ENCODE data around the gene GJB3. TPM values are rescaled to one million over a fixed set of nuclear protein-coding genes. Genes with fewer than 3 reads are reported as not detected.

Gene GJB3
- total and polyA plus RNA-seq, 2 experiments from 2014 or later, result 0.43 TPM; not detected in 1

GRCh38 chr1:34822202-34822601, 41.2 kb downstream of the GJB3 start:
- Histone ChIP-seq H3K9ac (no peak overlapping the region), H3K4me3 (no peak overlapping the region), H2AFZ (no peak overlapping the region), H3K27ac (no peak overlapping the region), H3K27me3 (replicated peaks; ENCODE audit: insufficient read depth) (no peaks in the 10 kb centered on the region), H3K79me2 (ENCODE audit: insufficient read depth) (no peaks in the 10 kb centered on the region), H4K20me1 (ENCODE audit: insufficient read depth) (no peaks in the 10 kb centered on the region), H3F3A (ENCODE audit: insufficient read depth) (no peaks in the 10 kb centered on the region), H3K9me3 (ENCODE audit: low read depth) (no peaks in the 10 kb centered on the region), H3K4me1 (ENCODE audit: insufficient read depth) (no peaks in the 10 kb centered on the region), H3K4me2 (ENCODE audit: unreplicated experiment) (no peak overlapping the region), H3K36me3 (ENCODE audit: low read depth) (no peaks in the 10 kb centered on the region), H3K9me2 (ENCODE audit: insufficient read depth) (no peaks in the 10 kb centered on the region)
- WGBS, 2 experiments (ENCODE audit: low coverage in 1 of 2, low lambda C conversion rate in 2 of 2, missing lambda C conversion rate in 2 of 2), result 83 to 84% methylated on average over 3 of the region's 3 CpGs
- in situ Hi-C loops (cut with MboI), result no loop called here
- DNase-seq, result no peak
- TF ChIP-seq EZH2phosphoT487 (IDR thresholded peaks at IDR 0.05; ENCODE audit: insufficient read depth, low read depth) (no peak), EZH2 (IDR thresholded peaks at IDR 0.05; ENCODE audit: insufficient read depth, poor library complexity, severe bottlenecking) (no peak)

DNA sequence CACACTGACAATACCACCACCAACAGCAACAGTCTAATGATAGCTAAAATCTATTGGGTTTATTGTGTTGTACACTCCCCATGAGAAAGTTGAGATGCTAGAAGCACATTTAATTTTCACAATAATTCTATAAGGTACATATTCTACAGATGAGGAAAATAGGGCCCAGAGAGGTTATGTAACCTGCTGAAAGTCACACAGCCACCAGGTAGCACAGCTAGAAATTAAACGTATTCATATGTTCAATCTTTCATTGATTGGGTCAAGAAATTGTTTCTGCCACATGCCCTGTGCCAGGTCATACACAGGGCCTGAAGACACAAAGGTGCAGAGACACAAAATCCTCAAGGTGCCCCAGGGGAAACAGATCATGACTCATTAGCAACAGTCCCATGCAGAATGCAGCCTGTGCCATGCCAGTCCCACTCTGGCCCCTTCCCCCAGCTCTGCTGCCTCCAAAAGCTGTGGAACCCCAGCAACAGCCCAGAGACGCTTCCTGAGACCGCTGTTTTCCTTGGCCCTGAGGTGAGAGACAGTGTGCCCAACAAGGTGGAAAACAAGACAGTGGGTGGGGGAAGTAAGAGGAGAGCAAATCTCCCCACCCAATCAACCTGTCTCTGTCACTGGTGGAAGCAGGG, 43.9 kb downstream of the GJB3 start:
- H4K20me1 ChIP-seq (ENCODE audit: insufficient read depth), result no peaks in the 10 kb centered on the region
- no peaks in the 10 kb centered on the region for H3K4me1 ChIP-seq (ENCODE audit: insufficient read depth)
- H3K36me3 ChIP-seq (ENCODE audit: low read depth), result no peaks in the 10 kb centered on the region
- no peaks in the 10 kb centered on the region for H3F3A ChIP-seq (ENCODE audit: insufficient read depth)
- H3K4me3 ChIP-seq, result no peak overlapping the region
- H3K4me2 ChIP-seq (ENCODE audit: unreplicated experiment), result no peak overlapping the region
- no peak for DNase-seq
- no peaks in the 10 kb centered on the region for H3K9me3 ChIP-seq (ENCODE audit: low read depth)
- WGBS, 2 experiments (ENCODE audit: low coverage in 1 of 2, low lambda C conversion rate in 2 of 2, missing lambda C conversion rate in 2 of 2), result 97 to 98% methylated on average over 3 of the region's 3 CpGs
- H3K9me2 ChIP-seq (ENCODE audit: insufficient read depth), result no peaks in the 10 kb centered on the region
- H3K27me3 ChIP-seq (replicated peaks; ENCODE audit: insufficient read depth), result no peaks in the 10 kb centered on the region
- H3K79me2 ChIP-seq (ENCODE audit: insufficient read depth), result no peaks in the 10 kb centered on the region
- H3K9ac ChIP-seq, result no peak overlapping the region
- no peak overlapping the region for H3K27ac ChIP-seq
- TF ChIP-seq EZH2 (IDR thresholded peaks at IDR 0.05; ENCODE audit: insufficient read depth, poor library complexity, severe bottlenecking), result no peak
- TF ChIP-seq EZH2phosphoT487 (IDR thresholded peaks at IDR 0.05; ENCODE audit: insufficient read depth, low read depth), result no peak
- in situ Hi-C loops (cut with MboI), result no loop called here
- H2AFZ ChIP-seq, result no peak overlapping the region

GRCh38 chr1:34825455-34826091, 44.6 kb downstream of the GJB3 start:
- Histone ChIP-seq H3K9ac (no peak overlapping the region), H3K36me3 (ENCODE audit: low read depth) (no peaks in the 10 kb centered on the region), H3K4me2 (ENCODE audit: unreplicated experiment) (no peak overlapping the region), H2AFZ (no peak overlapping the region), H3K4me3 (no peak overlapping the region), H3K9me2 (ENCODE audit: insufficient read depth) (no peaks in the 10 kb centered on the region), H3K27ac (no peak overlapping the region), H3F3A (ENCODE audit: insufficient read depth) (no peaks in the 10 kb centered on the region), H3K79me2 (ENCODE audit: insufficient read depth) (no peaks in the 10 kb centered on the region), H3K9me3 (ENCODE audit: low read depth) (no peaks in the 10 kb centered on the region), H4K20me1 (ENCODE audit: insufficient read depth) (no peaks in the 10 kb centered on the region), H3K27me3 (replicated peaks; ENCODE audit: insufficient read depth) (no peaks in the 10 kb centered on the region), H3K4me1 (ENCODE audit: insufficient read depth) (no peaks in the 10 kb centered on the region)
- 66 to 71% methylated on average over 11 of the region's 11 CpGs for WGBS, 2 experiments (ENCODE audit: low coverage in 1 of 2, low lambda C conversion rate in 2 of 2, missing lambda C conversion rate in 2 of 2)
- no peak for TF ChIP-seq EZH2phosphoT487 (IDR thresholded peaks at IDR 0.05; ENCODE audit: insufficient read depth, low read depth)
- no peak for TF ChIP-seq EZH2 (IDR thresholded peaks at IDR 0.05; ENCODE audit: insufficient read depth, poor library complexity, severe bottlenecking)
- DNase-seq, result no peak
- in situ Hi-C loops (cut with MboI), result no loop called here

GRCh38 chr1:34827341-34827941, 46.4 kb downstream of the GJB3 start:
- TF ChIP-seq EZH2 (IDR thresholded peaks at IDR 0.05; ENCODE audit: insufficient read depth, poor library complexity, severe bottlenecking), result no peak
- TF ChIP-seq EZH2phosphoT487 (IDR thresholded peaks at IDR 0.05; ENCODE audit: insufficient read depth, low read depth), result no peak
- DNase-seq, result no peak
- Histone ChIP-seq H3K79me2 (ENCODE audit: insufficient read depth) (no peaks in the 10 kb centered on the region), H3K4me2 (ENCODE audit: unreplicated experiment) (no peak overlapping the region), H3F3A (ENCODE audit: insufficient read depth) (no peaks in the 10 kb centered on the region), H3K9me3 (ENCODE audit: low read depth) (no peaks in the 10 kb centered on the region), H3K27ac (no peak overlapping the region), H3K4me3 (no peak overlapping the region), H3K36me3 (ENCODE audit: low read depth) (no peaks in the 10 kb centered on the region), H4K20me1 (ENCODE audit: insufficient read depth) (no peaks in the 10 kb centered on the region), H3K9me2 (ENCODE audit: insufficient read depth) (no peaks in the 10 kb centered on the region), H3K4me1 (ENCODE audit: insufficient read depth) (no peaks in the 10 kb centered on the region), H3K27me3 (replicated peaks; ENCODE audit: insufficient read depth) (no peaks in the 10 kb centered on the region), H3K9ac (no peak overlapping the region), H2AFZ (no peak overlapping the region)
- in situ Hi-C loops (cut with MboI), result no loop called here
- WGBS, 2 experiments (ENCODE audit: low coverage in 1 of 2, low lambda C conversion rate in 2 of 2, missing lambda C conversion rate in 2 of 2), result 75 to 80% methylated on average over 5 of the region's 5 CpGs

Measured in GM23248 (cell line).